Natural killer cell (primary cell): ENCODE data around the gene PNMA5. TPM values are rescaled to one million over a fixed set of nuclear protein-coding genes. Genes with fewer than 3 reads are reported as not detected.

Experiments used
- ATAC-seq, 3 donors: fragments of 150-1000 bp in 2 of 3; fragments of 200-7000 bp in 1 of 3; cut with Tn5 transposase; 1 replicate in 1 of 3; 2 replicates in 2 of 3; pipeline ENCODE4 v1.10.0; 2021; ENCODE audit warnings: mild to moderate bottlenecking in 2 of 3, moderate library complexity in 2 of 3
- DNase-seq, 2 donors: peaks; one replicate each; pipeline versions ENCODE4 v3.0.0 to v3.0.0-alpha.2; 2013 to 2021; ENCODE audit warnings: mixed read lengths in 1 of 2
- H3K27ac ChIP-seq: one replicate; pipeline ENCODE4 v1.5.1; 2013; ENCODE audit warnings: mild to moderate bottlenecking, low read length
- H3K27me3 ChIP-seq: one replicate; pipeline ENCODE4 v1.6.1; 2013; ENCODE audit warnings: low read length; ENCODE audit not compliant: control insufficient read depth, insufficient read depth
- H3K36me3 ChIP-seq: one replicate; pipeline ENCODE4 v1.6.1; 2013; ENCODE audit warnings: low read length; ENCODE audit not compliant: control insufficient read depth, insufficient read depth
- H3K4me1 ChIP-seq: one replicate; pipeline ENCODE4 v1.6.1; 2013; ENCODE audit warnings: low read length; ENCODE audit not compliant: control insufficient read depth, insufficient read depth
- H3K4me3 ChIP-seq: one replicate; pipeline ENCODE4 v1.5.1; 2013; ENCODE audit warnings: low read length
- H3K9me3 ChIP-seq: one replicate; pipeline ENCODE4 v1.6.1; 2013; ENCODE audit warnings: low read length; ENCODE audit not compliant: control insufficient read depth, insufficient read depth
- H3K27ac Mint-ChIP-seq, 2 donors: one replicate each; pipeline ENCODE4 v1.8.0; 2022; ENCODE audit warnings: mild to moderate bottlenecking in 2 of 2, mixed read lengths in 2 of 2, moderate library complexity in 1 of 2
- H3K27me3 Mint-ChIP-seq, 2 donors: one replicate each; pipeline ENCODE4 v1.8.0; 2022; ENCODE audit warnings: low read depth in 2 of 2, mixed read lengths in 2 of 2
- H3K36me3 Mint-ChIP-seq: one replicate; pipeline ENCODE4 v1.8.0; 2022; ENCODE audit warnings: mixed read lengths
- H3K4me1 Mint-ChIP-seq, 2 donors: one replicate each; pipeline ENCODE4 v1.8.0; 2022; ENCODE audit warnings: mixed read lengths in 2 of 2
- H3K4me3 Mint-ChIP-seq: one replicate; pipeline ENCODE4 v1.8.0; 2022; ENCODE audit warnings: mild to moderate bottlenecking, moderate library complexity, mixed read lengths
- H3K9me3 Mint-ChIP-seq, 2 donors: one replicate each; pipeline ENCODE4 v1.8.0; 2022; ENCODE audit warnings: mixed read lengths in 2 of 2
- WGBS: methylation state at CpG from one replicate; pipeline ENCODE4 v1.1.7; 2013; ENCODE audit warnings: missing lambda C conversion rate; ENCODE audit not compliant: insufficient coverage; 5-methylcytosine and 5-hydroxymethylcytosine counted together
- intact Hi-C: fragments of 100-400 bp; cut with micrococcal nuclease; formaldehyde crosslinking; loops from one replicate; pipeline ENCODE4 v1.14.2; 2022
- total RNA-seq, 4 donors: library from RNA; stranded (reverse); fragments of 120-200 nt in 1 of 4; gene quantifications; one replicate each; pipeline versions ENCODE4 v1.2.3 to v1.2.4, GENCODE V29; 2013 to 2022
- TF ChIP-seq, protein P1 (sequence below): fragments of 200-600 bp; IDR thresholded peaks from one replicate; pipeline ENCODE4 v1.8.0; 2022; ENCODE audit warnings: antibody characterized with exemption

Gene PNMA5
- not detected for total RNA-seq
- total RNA-seq (2013): 0.05 TPM

DNA sequence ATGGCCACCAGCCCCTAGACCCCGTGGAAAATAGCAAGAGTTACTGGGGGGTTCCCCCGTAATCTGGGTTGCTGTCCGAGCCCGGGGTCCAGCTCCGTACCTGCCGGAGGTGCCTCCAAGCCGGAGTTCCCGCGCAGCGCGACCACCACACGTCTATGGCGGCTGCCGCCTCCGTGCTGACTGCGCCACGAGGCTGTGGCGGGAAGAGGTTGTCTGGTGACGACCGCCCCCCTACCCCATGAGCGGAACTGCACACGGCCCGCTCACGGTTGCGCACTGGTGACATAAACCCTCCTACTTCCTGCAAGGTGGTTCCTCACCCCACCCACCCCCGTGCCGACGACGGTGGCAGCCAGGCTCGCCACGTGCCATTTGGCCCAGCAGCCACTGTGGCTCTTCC, at the start of gene PNMA5:
TSS of gene PNMA5 (minus strand) at position 184 of the 400 bp plus-strand sequence. CDS start 2,518 bp downstream, outside the sequence.
- ATAC-seq (no peak), DNase-seq (no peak)
- TF ChIP-seq, protein P1, sequence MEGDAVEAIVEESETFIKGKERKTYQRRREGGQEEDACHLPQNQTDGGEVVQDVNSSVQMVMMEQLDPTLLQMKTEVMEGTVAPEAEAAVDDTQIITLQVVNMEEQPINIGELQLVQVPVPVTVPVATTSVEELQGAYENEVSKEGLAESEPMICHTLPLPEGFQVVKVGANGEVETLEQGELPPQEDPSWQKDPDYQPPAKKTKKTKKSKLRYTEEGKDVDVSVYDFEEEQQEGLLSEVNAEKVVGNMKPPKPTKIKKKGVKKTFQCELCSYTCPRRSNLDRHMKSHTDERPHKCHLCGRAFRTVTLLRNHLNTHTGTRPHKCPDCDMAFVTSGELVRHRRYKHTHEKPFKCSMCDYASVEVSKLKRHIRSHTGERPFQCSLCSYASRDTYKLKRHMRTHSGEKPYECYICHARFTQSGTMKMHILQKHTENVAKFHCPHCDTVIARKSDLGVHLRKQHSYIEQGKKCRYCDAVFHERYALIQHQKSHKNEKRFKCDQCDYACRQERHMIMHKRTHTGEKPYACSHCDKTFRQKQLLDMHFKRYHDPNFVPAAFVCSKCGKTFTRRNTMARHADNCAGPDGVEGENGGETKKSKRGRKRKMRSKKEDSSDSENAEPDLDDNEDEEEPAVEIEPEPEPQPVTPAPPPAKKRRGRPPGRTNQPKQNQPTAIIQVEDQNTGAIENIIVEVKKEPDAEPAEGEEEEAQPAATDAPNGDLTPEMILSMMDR: no peak
- no peaks in the 10 kb centered on the region for H3K9me3 ChIP-seq
- H3K9me3 Mint-ChIP-seq: no peaks in the 10 kb centered on the region
- 94% methylated on average over 31 of the region's 31 CpGs for WGBS
- no peaks in the 10 kb centered on the region for H3K36me3 Mint-ChIP-seq
- no peak within 1 kb of the TSS for H3K27ac Mint-ChIP-seq
- intact Hi-C loops: no loop called here
- peaks cover 0 to 10% of the 10 kb centered on the region in 2 donors for H3K27me3 Mint-ChIP-seq
- H3K4me1 ChIP-seq: peaks cover 5% of the 10 kb centered on the region
- no peak within 1 kb of the TSS for H3K27ac ChIP-seq
- no peaks in the 10 kb centered on the region for H3K4me1 Mint-ChIP-seq
- no peak within 1 kb of the TSS for H3K4me3 ChIP-seq
- no peaks in the 10 kb centered on the region for H3K36me3 ChIP-seq
- no peaks in the 10 kb centered on the region for H3K27me3 ChIP-seq
- H3K4me3 Mint-ChIP-seq: no peak within 1 kb of the TSS

DNA sequence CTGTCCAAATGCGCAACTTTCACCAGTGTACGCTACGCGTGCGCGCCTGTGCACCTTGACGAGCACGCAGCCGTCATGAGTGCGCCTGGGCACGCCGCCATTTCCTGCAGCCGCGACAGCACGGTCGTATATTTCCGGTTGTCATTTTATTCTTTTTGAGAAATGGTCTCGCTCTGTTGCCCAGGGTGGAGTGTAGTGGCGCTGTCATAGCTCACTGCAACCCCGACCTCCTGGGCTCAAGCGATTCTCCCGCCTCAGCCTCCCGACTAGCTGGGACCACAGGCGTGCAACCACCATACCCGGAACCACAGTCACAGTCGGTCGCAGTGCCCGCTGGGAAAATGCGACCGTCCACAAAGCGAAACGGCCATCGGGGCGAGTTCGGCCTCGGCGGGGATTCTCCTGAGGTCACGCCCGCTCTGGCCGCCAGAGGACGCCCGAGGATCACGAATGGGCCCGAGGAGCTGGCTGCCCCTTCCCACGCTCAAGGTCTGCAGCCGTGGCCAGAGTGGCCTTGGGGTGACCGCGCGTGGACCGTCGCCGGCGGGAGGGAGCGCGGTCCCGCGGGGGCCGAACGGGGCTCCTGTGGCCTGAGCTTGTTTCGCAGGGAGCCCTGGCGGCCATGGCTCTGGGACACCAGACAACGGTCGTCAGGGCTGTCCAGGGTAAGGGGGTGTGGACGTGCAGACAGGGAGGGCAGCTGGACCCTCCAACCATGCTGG, 38.6 kb upstream of the PNMA5 start:
- Mint-ChIP-seq H3K36me3 (no peaks in the 10 kb centered on the region), H3K4me1 (no peaks in the 10 kb centered on the region), H3K27me3 (no peaks in the 10 kb centered on the region), H3K4me3 (peak overlapping the region; percentile 83), H3K27ac (peak overlapping the region; percentile 80), H3K9me3 (no peaks in the 10 kb centered on the region)
- WGBS: 10% methylated on average over 63 of the region's 64 CpGs
- Histone ChIP-seq H3K4me3 (peak overlapping the region; percentile 51), H3K36me3 (no peaks in the 10 kb centered on the region), H3K27ac (peak overlapping the region; percentile 63), H3K4me1 (peaks cover 8% of the 10 kb centered on the region), H3K27me3 (no peaks in the 10 kb centered on the region), H3K9me3 (no peaks in the 10 kb centered on the region)
- ATAC-seq: peak; percentile 86 to 90 (median 86)
- intact Hi-C loops: loop anchor here (2.0 kb wide), 1 partner anchor 474 kb away; no protein-coding TSS in a partner anchor
- TF ChIP-seq, protein P1: peak; percentile 67
- DNase-seq: peak; percentile 67 to 69

DNA sequence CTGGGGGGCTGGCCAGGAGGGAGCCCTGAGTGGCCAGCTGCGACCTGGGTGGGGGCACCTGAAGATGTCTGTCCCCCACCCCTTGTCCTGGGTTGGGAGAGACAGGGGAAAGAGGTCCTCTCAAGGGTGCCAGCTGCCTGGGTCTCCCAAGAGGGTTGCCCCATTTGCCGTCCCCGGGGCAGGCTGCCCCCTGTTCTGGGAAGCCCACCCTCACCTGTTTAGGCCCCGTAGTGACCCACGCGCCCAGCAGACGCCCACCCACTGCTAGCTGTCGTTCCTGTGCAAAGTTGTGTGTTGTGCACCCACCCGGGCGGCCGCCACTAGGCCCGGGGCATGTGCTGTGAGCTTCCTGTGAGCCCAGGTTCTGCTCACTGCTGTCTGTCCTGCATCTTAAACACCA, 36.9 kb upstream of the PNMA5 start:
- H3K36me3 Mint-ChIP-seq: no peaks in the 10 kb centered on the region
- intact Hi-C loops: no loop called here
- no peaks in the 10 kb centered on the region for H3K4me1 Mint-ChIP-seq
- TF ChIP-seq, protein P1: no peak
- Histone ChIP-seq H3K4me3 (no peak overlapping the region), H3K27me3 (no peaks in the 10 kb centered on the region), H3K9me3 (no peaks in the 10 kb centered on the region), H3K36me3 (no peaks in the 10 kb centered on the region), H3K4me1 (peaks cover 8% of the 10 kb centered on the region), H3K27ac (no peak overlapping the region)
- ATAC-seq (no peak), DNase-seq (no peak)
- no peaks in the 10 kb centered on the region for H3K9me3 Mint-ChIP-seq
- no peak overlapping the region for H3K27ac Mint-ChIP-seq
- H3K27me3 Mint-ChIP-seq: no peaks in the 10 kb centered on the region
- no peak overlapping the region for H3K4me3 Mint-ChIP-seq
- 93% methylated on average over 12 of the region's 12 CpGs for WGBS

DNA sequence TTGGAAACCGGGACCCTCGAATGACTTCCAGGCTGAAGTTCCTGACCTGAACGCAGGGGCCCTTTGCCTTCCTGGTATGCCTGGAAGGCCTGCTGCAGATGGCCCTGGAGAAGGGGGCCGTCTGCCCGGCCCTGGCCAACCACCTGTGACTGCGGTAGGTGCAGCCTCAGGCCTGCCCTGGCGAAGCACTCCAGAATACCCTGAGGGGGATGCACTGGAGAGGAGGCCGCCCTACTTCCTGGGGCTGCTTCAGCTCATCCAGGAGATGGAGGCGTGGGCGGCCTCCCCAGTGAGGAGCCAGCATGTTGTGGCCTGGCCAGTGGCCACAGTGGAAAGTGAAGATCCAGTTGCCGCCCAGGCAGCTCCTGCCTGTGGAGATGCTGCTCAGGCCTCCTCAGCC, 36.0 kb upstream of the PNMA5 start:
- WGBS: 95% methylated on average over 11 of the region's 11 CpGs
- TF ChIP-seq, protein P1: no peak
- Mint-ChIP-seq H3K36me3 (no peaks in the 10 kb centered on the region), H3K4me1 (no peaks in the 10 kb centered on the region), H3K4me3 (no peak overlapping the region), H3K27me3 (no peaks in the 10 kb centered on the region), H3K9me3 (no peaks in the 10 kb centered on the region), H3K27ac (no peak overlapping the region)
- Histone ChIP-seq H3K27ac (no peak overlapping the region), H3K27me3 (no peaks in the 10 kb centered on the region), H3K9me3 (no peaks in the 10 kb centered on the region), H3K4me3 (no peak overlapping the region), H3K4me1 (peaks cover 8% of the 10 kb centered on the region), H3K36me3 (no peaks in the 10 kb centered on the region)
- DNase-seq (no peak), ATAC-seq (no peak)
- intact Hi-C loops: no loop called here
